ENCODE data around the gene UNC119.

UNC119 gene

DNA sequence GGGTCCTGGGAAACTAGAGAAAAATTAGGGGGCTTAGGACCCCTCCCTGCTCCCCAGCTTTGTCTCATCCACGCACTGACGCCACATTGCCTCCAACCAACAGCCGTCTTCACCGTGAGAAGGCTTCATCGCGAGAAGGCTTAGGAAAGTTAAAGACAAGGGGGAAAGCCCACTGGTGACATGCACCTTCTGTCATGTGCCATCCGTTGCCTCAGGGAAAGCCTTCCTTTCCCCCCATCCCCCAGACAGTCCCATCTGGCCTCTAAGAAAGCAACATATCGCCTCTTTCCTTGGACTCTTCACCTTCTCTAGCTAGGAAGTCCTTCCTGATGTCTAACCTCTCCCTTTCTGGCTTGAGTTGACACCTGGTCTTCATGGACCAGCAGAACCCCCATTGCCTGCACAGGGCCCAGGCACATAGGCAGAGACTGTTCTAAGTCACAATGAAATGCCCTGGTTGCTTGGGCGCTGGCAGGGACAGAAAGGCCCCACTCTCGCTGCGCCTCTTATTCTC, 44.2 kb downstream of the UNC119 start:
- in situ Hi-C loops (cut with HindIII; ENCODE audit: low pct_ligation_motif_present, low pct_unique_long_range_greater_than_20kb, low sequenced_read_pairs): no loop called here
- no peak for DNase-seq

DNA sequence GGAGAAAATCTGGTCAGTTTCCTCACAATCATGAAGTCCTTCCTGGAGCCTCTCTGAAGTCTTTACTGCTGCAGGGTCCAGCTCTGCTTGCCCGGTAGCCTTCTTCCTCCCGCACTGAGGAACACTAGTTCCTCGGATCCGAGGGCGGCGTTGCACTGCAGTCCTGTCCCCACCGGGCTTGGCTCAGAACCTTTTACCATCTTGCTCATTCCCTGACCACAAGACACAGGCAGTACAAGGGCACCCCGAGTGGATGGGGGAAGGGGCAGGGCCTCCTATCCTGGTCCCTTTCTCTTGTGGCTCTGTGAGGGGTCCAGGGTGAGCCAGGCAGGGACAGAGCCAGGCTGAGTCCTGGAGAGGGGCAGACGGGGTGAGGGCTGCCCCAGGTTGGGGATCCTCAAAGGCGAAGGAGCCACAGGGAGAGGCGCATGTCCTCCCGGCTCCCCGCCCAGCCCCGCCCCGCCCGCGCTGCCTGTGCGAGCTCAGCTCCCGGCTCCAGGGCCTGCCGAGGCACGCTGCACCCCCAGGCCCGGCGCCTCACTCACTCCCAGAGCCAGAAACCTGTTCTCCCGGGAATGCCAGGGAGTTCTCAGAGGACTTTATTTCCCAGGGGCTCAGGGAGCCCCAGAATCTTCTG, 44.7 kb downstream of the UNC119 start:
- no peak for DNase-seq
- in situ Hi-C loops (cut with HindIII; ENCODE audit: low pct_ligation_motif_present, low pct_unique_long_range_greater_than_20kb, low sequenced_read_pairs): no loop called here

DNA sequence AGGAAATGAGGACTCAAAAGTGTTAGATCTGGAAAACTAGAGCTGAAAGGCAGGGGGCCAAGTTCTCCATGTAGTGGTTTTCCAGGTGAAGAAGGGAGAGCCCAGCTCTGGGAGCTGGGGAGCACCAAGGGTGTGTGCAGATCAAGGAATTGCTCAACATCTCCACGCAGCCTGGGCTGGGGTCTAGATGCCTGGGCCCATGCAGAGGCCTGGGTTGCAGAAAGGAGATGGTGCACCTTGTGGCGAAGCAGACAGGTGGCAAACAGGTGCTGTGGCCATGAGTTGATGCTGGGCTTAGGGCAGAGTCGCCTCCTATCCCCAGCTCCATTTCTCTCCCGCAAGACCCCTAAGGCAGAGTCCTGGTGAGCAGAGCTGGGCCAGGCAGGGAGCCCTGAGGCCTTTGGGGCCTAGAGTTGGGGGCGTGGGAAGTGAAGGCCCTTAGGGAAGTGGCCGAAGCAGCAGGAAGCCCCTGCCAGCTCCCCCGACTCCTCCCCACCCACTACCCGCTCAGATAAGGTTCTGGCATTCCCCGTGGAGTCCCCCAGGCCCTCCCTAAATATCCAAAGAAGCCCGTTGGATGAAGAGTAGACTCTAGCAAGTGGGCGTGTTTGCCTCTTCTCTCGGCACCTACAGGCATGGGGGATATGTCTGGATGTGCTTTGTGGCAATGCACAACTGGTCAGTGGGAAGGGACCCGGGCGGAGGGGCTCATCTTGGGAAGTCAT, 45.5 kb downstream of the UNC119 start:
- in situ Hi-C loops (cut with HindIII; ENCODE audit: low pct_ligation_motif_present, low pct_unique_long_range_greater_than_20kb, low sequenced_read_pairs): no loop called here
- no peak for DNase-seq

- in situ Hi-C loops (cut with HindIII; ENCODE audit: low pct_ligation_motif_present, low pct_unique_long_range_greater_than_20kb, low sequenced_read_pairs): no loop called here
- DNase-seq: no peak
These were observed 46.3 kb downstream of the UNC119 start, which contains the start of gene FOXN1 for GRCh38 chr17:28505986-28506665. TSS of gene FOXN1 (plus strand) at chr17:28506348. CDS start at chr17:28523970, 17,622 bp downstream.

DNA sequence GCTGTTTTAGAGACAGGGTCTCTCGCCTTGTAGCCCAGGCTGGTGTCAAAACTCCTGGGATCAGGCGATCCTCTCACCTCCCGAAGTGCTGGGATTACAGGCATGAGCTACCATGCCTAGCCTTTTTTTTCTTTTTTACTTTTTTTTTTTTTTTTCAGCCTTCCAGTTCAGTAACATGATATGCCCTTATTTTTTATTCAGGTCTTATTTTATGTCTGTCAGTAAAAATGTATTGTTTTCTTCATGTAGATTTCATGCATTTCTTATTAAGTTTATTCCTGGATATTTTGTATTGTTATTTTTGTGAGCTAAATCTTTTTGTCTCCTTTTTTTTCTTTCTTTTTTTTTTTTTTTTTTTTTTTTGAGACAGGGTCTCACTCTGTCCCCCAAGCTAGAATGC, 49.0 kb downstream of the UNC119 start:
- DNase-seq: no peak
- in situ Hi-C loops (cut with HindIII; ENCODE audit: low pct_ligation_motif_present, low pct_unique_long_range_greater_than_20kb, low sequenced_read_pairs): no loop called here

- in situ Hi-C loops (cut with HindIII; ENCODE audit: low pct_ligation_motif_present, low pct_unique_long_range_greater_than_20kb, low sequenced_read_pairs): no loop called here
- DNase-seq: no peak
These were observed 50.8 kb downstream of the UNC119 start for GRCh38 chr17:28501421-28502284.

GRCh38 chr17:28500712-28501379, 51.6 kb downstream of the UNC119 start:
- in situ Hi-C loops (cut with HindIII; ENCODE audit: low pct_ligation_motif_present, low pct_unique_long_range_greater_than_20kb, low sequenced_read_pairs): no loop called here
- no peak for DNase-seq

DNA sequence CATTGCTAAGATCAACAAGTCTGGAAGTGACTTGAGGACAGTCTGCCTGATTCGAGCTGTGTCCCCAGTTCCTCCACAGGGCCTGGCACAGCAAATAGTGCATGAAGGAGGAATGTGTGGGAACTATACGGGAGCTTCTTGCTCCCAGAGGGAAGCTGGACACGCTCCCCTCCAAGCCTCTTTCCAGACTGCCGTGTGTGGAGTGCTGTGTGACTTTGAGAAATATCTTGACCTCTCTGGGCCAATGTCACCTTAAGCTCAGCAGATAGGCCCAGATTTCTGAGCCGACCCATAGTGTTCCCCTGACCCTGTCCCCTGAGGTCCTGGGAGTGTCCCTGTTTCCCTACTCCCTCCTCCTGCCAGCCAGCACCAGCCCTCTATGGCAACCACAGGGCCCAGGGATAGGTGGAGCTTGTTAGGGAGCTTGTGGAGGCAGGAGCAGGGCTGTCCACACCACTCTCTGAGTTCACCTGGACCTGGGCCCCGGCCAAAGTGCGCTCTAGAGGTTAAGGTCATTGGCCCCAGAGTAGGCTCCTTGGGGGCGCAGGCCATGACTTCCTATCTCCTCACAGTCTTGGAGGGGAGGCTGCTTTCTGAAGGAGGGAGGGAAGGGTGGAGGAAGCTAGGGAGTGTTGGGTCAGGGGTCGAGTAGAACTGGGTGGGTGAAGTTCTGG, 52.6 kb downstream of the UNC119 start:
- no peak for DNase-seq
- in situ Hi-C loops (cut with HindIII; ENCODE audit: low pct_ligation_motif_present, low pct_unique_long_range_greater_than_20kb, low sequenced_read_pairs): no loop called here

- in situ Hi-C loops (cut with HindIII; ENCODE audit: low pct_ligation_motif_present, low pct_unique_long_range_greater_than_20kb, low sequenced_read_pairs): no loop called here
- DNase-seq: no peak
These were observed 53.1 kb downstream of the UNC119 start for GRCh38 chr17:28499364-28499664.

DNA sequence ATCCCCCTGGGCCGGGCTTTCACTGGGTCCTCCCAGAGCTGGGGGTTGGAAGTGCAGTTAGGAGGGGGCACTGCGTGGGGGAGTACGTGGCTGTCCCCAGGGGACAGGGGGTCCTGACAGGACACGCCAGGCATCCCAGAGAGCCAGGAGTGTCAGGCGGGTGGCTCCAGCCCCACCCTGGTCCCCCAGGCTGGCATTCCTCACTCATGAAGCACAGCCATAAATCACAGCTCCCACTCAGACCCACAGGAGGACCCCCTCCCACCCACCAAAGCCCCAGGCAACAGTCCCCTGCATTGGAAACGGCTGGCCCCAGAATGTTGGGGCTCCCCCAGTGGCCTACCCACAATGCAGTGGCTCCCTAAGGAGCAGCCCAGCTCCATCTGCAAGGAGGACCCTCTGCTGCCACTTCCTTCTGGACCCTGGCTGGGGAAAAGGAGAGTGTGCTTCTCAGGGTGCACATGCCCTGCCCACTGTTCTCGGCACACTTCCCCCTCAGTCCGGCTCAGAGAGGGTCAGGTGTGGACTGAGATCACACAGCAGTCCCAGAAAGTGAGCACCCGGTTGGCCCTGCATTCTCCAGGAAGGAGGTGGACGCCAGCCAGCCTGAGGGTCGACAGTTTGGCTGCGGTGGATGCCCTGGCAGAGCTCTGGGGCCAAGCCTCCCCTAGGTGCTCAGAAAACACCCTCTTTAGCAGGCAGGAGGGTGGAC, 53.6 kb downstream of the UNC119 start:
- in situ Hi-C loops (cut with HindIII; ENCODE audit: low pct_ligation_motif_present, low pct_unique_long_range_greater_than_20kb, low sequenced_read_pairs): no loop called here
- no peak for DNase-seq

DNA sequence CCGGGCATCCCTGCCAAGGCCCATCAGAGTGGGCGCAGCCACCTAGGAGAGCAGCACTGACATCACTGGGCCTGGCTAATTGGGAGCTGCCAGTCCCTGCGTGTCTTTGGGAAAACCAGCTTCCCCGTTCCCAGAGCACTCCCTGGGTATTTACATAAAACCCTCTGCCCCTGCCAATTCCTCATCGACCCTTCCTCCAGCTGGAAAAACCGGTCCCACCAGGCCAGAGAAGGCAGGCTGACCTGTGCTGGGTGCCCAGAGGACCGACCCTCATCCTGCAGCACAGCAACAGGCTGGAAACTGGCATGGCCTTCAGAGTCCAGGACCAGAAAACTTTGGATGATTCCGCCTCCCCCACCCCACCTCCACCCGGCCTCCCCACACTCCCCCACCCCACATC, 54.5 kb downstream of the UNC119 start:
- in situ Hi-C loops (cut with HindIII; ENCODE audit: low pct_ligation_motif_present, low pct_unique_long_range_greater_than_20kb, low sequenced_read_pairs): no loop called here
- no peak for DNase-seq
